ENCODE measurements around the gene AGRN.
A peak's percentile ranks its signal among the peaks of the same experiment; 100 is the strongest.
"Not testable (repeated sequence)": the region's sequence is repeated elsewhere in the genome, so short reads cannot be mapped to it uniquely, and the experiment has no call there.

Gene AGRN

DNA sequence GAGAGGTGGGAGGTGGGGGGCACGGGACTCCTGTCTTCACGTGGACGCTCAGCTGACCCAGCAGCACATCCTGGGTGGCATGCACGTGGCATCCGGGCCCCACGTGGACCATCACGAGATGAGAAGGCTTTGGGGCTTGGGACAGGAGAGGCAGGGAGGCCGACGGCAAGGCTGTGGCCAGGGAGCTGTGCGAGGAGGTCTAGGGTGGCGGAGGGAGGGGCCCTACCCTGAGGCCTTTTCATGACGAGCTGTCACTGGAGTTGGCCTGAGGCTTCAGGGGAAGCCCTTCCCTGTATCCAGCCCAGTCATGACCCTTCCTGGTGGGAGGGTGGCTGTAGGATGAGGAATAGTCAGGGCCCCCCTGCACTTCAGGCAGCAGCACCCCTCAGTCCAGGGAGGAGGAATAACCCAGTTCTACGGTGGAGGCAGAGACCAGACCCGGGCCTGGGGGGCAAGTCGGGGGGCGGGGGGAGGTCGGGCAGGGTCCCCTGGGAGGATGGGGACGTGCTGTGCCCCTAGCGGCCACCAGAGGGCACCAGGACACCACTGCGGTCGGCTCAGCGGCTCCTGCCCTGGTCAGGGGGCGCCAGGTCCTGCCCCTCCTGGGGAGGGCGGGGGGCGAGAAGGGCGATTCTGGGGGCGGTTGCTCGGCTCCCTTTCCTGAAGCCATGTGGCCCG, 36.0 kb upstream of the AGRN start:
- DNase-seq (ENCODE audit: extremely low spot score): peak; percentile 78
- TF ChIP-seq FOXK2 (IDR thresholded peaks at IDR 0.05): no peak
- TF ChIP-seq, protein P1, sequence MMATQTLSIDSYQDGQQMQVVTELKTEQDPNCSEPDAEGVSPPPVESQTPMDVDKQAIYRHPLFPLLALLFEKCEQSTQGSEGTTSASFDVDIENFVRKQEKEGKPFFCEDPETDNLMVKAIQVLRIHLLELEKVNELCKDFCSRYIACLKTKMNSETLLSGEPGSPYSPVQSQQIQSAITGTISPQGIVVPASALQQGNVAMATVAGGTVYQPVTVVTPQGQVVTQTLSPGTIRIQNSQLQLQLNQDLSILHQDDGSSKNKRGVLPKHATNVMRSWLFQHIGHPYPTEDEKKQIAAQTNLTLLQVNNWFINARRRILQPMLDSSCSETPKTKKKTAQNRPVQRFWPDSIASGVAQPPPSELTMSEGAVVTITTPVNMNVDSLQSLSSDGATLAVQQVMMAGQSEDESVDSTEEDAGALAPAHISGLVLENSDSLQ (IDR thresholded peaks at IDR 0.05): no peak
- no peak for TF ChIP-seq L3MBTL2 (conservative IDR thresholded peaks at IDR 0.05)
- no peak for TF ChIP-seq ELF4 (IDR thresholded peaks at IDR 0.05)
- no peak for TF ChIP-seq CTBP1 (IDR thresholded peaks at IDR 0.05; ENCODE audit: borderline replicate concordance)
- TF ChIP-seq SUZ12 (IDR thresholded peaks at IDR 0.05): no peak
- TF ChIP-seq TARDBP (IDR thresholded peaks at IDR 0.05): no peak
- no peak for TF ChIP-seq HDGF (IDR thresholded peaks at IDR 0.05; ENCODE audit: borderline replicate concordance)
- TF ChIP-seq FOXM1 (IDR thresholded peaks at IDR 0.05; ENCODE audit: borderline replicate concordance): no peak
- TF ChIP-seq BHLHE40 (IDR thresholded peaks at IDR 0.05; ENCODE audit: borderline replicate concordance): no peak
- no peak for TF ChIP-seq ARNT (IDR thresholded peaks at IDR 0.05)
- CTCF ChIA-PET: interaction anchor here (0.7 to 4.2 kb wide), 9 partner anchors 8 to 274 kb away, joined by 3 to 22 read pairs (median 3); no protein-coding TSS in a partner anchor
- POLR2A ChIA-PET: interaction anchor here (0.5 to 1.3 kb wide), 5 partner anchors 11 to 43 kb away, joined by 3 to 5 read pairs (median 3); partner anchors contain the start of genes HES4 and NOC2L

DNA sequence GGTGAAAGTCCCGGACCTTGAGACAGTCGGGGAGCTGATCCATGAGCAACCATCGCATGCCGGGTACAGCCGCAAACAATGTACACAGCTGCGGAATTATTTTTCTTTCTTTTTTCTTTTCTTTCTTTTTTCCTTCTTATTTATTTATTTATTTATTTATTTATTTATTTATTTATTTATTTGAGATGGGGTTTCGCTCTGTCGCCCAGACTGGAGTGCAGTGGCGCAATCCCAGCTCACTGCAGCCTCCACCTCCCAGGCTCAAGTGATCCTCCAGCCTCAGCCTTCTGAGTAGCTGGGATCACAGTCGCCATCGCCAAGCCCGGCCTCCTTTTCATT, 35.5 kb upstream of the AGRN start:
- no peak for TF ChIP-seq ZNF384 (IDR thresholded peaks at IDR 0.05)
- TF ChIP-seq HDGF (IDR thresholded peaks at IDR 0.05; ENCODE audit: borderline replicate concordance): no peak
- no peak for TF ChIP-seq FOXM1 (IDR thresholded peaks at IDR 0.05; ENCODE audit: borderline replicate concordance)
- no peak for TF ChIP-seq L3MBTL2 (conservative IDR thresholded peaks at IDR 0.05)
- TF ChIP-seq SUZ12 (IDR thresholded peaks at IDR 0.05): no peak
- no peak for TF ChIP-seq ELF4 (IDR thresholded peaks at IDR 0.05)
- TF ChIP-seq FOXA1 (IDR thresholded peaks at IDR 0.05): no peak
- TF ChIP-seq, protein P1 (IDR thresholded peaks at IDR 0.05): no peak
- no peak for TF ChIP-seq ARNT (IDR thresholded peaks at IDR 0.05)
- no peak for TF ChIP-seq LEF1 (IDR thresholded peaks at IDR 0.05; ENCODE audit: borderline replicate concordance)
- no peak for TF ChIP-seq TARDBP (IDR thresholded peaks at IDR 0.05)
- no peak for TF ChIP-seq BHLHE40 (IDR thresholded peaks at IDR 0.05; ENCODE audit: borderline replicate concordance)
- TF ChIP-seq SP1 (IDR thresholded peaks at IDR 0.05): no peak
- TF ChIP-seq FOXK2 (IDR thresholded peaks at IDR 0.05): no peak
- TF ChIP-seq CTBP1 (IDR thresholded peaks at IDR 0.05; ENCODE audit: borderline replicate concordance): no peak
- no peak for TF ChIP-seq NFRKB (IDR thresholded peaks at IDR 0.05)
- ChIA-PET POLR2A (interaction anchor here (1.3 kb wide), 1 partner anchor 25 kb away, joined by 3 read pairs; the partner anchor contains the start of gene NOC2L), CTCF (interaction anchor here (0.5 to 4.2 kb wide), 9 partner anchors 8 to 274 kb away, joined by 3 to 22 read pairs (median 3); no protein-coding TSS in a partner anchor)
- no peak for DNase-seq (ENCODE audit: extremely low spot score)

DNA sequence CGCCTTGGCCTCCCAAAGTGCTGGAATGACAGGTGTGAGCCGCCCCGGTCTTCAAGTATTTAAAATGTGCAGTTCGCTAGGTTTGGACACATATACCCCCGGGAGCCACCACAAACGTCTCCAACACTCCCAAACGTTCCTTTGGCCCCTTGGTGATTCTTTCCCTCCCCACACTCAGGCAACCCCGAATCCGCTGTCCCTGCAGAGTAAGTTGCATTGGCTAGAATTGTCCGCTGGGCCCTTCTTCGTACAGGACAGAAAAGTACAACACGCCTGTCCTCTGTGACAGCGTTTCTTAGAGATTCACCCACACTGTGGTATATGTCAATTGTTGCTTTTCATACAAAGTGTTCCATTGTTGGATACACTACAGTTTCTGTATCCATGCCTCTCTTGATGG, 34.8 kb upstream of the AGRN start:
- ChIA-PET CTCF (interaction anchor here (0.9 to 4.2 kb wide), 6 partner anchors 8 to 273 kb away, joined by 3 to 22 read pairs (median 4); no protein-coding TSS in a partner anchor), POLR2A (no interaction called here)
- no peak for DNase-seq (ENCODE audit: extremely low spot score)
- TF ChIP-seq ARNT (IDR thresholded peaks at IDR 0.05) (no peak), FOXK2 (IDR thresholded peaks at IDR 0.05) (no peak), FOXA1 (IDR thresholded peaks at IDR 0.05) (no peak), BHLHE40 (IDR thresholded peaks at IDR 0.05; ENCODE audit: borderline replicate concordance) (no peak), SP1 (IDR thresholded peaks at IDR 0.05) (no peak), ZNF384 (IDR thresholded peaks at IDR 0.05) (no peak), NFRKB (IDR thresholded peaks at IDR 0.05) (no peak), LEF1 (IDR thresholded peaks at IDR 0.05; ENCODE audit: borderline replicate concordance) (no peak), SUZ12 (IDR thresholded peaks at IDR 0.05) (no peak)
- TF ChIP-seq, protein P1 (IDR thresholded peaks at IDR 0.05): no peak

DNA sequence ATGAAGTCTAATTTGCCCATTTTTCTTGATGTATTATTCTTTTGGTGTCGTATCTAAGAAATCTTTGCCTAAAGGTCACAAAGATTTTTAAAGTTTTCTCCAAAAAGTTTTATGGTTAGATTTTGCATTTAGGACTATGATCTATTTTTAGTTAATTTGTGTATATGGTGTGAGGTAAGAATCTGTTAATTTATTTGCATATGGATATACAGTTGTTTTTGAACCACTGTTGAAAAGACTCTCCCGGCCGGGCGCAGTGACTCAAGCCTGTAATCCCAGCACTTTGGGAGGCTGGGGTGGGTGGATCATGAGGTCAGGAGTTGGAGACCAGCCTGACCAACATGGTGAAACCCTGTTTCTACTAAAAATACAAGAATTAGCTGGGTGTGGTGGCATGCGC, 31.9 kb upstream of the AGRN start:
- CTCF ChIA-PET: not testable (repeated sequence)
- POLR2A ChIA-PET: interaction anchor here (1.2 kb wide), 1 partner anchor 11 kb away, joined by 3 read pairs; no protein-coding TSS in a partner anchor

DNA sequence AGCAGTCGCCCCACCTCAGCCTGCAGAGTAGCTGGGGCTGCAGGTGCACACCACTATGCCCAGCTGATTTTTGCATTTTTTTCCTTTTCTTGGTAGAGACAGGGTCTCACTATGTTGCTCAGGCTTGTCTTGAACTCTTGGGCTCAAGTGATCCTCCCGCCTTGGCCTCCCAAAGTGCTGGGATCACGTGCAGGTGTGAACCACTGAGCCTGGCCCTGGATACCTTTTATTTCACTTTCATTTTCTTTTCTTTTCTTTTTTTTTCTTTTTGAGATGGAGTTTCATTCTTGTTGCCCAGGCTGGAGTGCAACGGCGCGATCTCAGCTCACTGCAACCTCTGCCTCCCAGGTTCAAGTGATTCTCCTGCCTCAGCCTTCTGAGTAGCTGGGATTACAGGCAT, 28.6 kb upstream of the AGRN start:
- DNase-seq (ENCODE audit: extremely low spot score); CTCF ChIA-PET; POLR2A ChIA-PET: not testable (repeated sequence)

More for the DNA sequence above, 31.9 kb upstream of the AGRN start:
- DNase-seq (ENCODE audit: extremely low spot score): not testable (repeated sequence)

DNA sequence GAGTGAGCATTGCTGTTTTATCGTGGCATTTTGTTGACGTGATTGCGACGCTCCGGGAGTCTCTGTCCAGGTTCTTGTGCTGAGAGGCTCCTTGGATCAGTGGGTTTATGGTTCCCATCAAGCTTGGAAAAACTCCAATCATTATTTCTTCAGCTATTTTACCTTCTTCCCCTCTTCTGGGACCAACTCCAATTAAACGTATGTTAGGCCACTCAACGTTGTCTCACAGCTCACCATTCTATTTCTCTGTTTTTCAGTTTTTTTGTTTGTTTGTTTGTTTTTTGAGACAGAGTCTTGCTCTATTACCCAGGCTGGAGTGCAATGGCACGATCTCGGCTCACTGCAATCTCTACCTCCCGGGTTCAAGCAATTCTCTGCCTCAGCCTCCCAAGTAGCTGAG, 28.0 kb upstream of the AGRN start:
- POLR2A ChIA-PET: no interaction called here
- TF ChIP-seq FOXK2 (IDR thresholded peaks at IDR 0.05): no peak
- no peak for TF ChIP-seq ELF4 (IDR thresholded peaks at IDR 0.05)
- no peak for TF ChIP-seq SUZ12 (IDR thresholded peaks at IDR 0.05)

DNA sequence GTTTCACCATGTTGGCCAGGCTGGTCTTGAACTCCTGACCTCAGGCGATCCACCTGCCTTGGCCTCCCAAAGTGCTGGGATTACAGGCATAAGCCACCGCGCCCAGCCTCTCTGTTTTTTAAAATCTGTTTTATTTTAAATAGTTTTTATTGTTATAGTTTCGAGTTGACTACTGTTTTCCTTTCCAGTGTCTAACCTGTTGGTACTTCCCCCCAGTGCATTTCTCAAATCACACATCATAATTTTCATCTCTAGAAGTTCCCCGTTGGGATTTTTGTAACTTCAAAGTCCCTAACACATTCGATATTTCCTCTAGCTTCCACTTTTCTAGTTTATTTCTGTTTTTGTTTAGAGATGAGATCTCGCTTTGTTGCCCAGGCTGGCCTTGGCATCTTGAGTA, 27.6 kb upstream of the AGRN start:
- ChIA-PET CTCF (interaction anchor here (1.2 to 1.4 kb wide), 2 partner anchors 8 to 9 kb away, joined by 3 to 4 read pairs; no protein-coding TSS in a partner anchor), POLR2A (interaction anchor here (0.8 kb wide), 1 partner anchor 13 kb away, joined by 3 read pairs; no protein-coding TSS in a partner anchor)
- TF ChIP-seq ZNF384 (IDR thresholded peaks at IDR 0.05): no peak
- DNase-seq (ENCODE audit: extremely low spot score): no peak

More for the DNA sequence above, 28.0 kb upstream of the AGRN start:
- DNase-seq (ENCODE audit: extremely low spot score): no peak
- CTCF ChIA-PET: interaction anchor here (1.4 kb wide), 1 partner anchor 9 kb away, joined by 3 read pairs; no protein-coding TSS in a partner anchor
